Stimulated activated CD8-positive, alpha-beta memory T cell treated with anti-CD3 and anti-CD28 coated beads, Interleukin-15, amount 100 ng/mL, for 24 hours (primary cell): Measurements from ENCODE around the gene NISCH.

ENCODE experiments used
- DNase-seq: peaks from one replicate; pipeline ENCODE4 v3.0.0-alpha.2; 2020; ENCODE audit warnings: low read depth

Gene NISCH

GRCh38 chr3:52447512-52448355, 7.7 kb upstream of the NISCH start:
- DNase-seq: no peak

- no peak for DNase-seq
Observed at GRCh38 chr3:52450489-52451236, 4.7 kb upstream of the NISCH start.

- no peak for DNase-seq
Observed at GRCh38 chr3:52451237-52452083, 3.9 kb upstream of the NISCH start.

- no peak for DNase-seq
Observed at GRCh38 chr3:52452126-52452525, 3.3 kb upstream of the NISCH start.

GRCh38 chr3:52452570-52453221, 2.7 kb upstream of the NISCH start:
- DNase-seq: no peak

- DNase-seq: no peak
Observed at GRCh38 chr3:52453496-52454249, 1.7 kb upstream of the NISCH start, which contains the start of gene TNNC1. Gene TNNC1 (minus strand): TSS chr3:52454041. CDS start chr3:52454015, 26 bp downstream.

GRCh38 chr3:52454250-52454937, 1.0 kb upstream of the NISCH start:
- no peak for DNase-seq

- no peak for DNase-seq
Observed at GRCh38 chr3:52454938-52455282, 494 bp upstream of the NISCH start.

GRCh38 chr3:52456169-52456799, 880 bp downstream of the NISCH start:
- DNase-seq: no peak

- no peak for DNase-seq
Observed at GRCh38 chr3:52456800-52457183, 1.4 kb downstream of the NISCH start.

GRCh38 chr3:52458031-52458760, 2.8 kb downstream of the NISCH start:
- no peak for DNase-seq

- DNase-seq: no peak
Observed at GRCh38 chr3:52458770-52459545, 3.6 kb downstream of the NISCH start.

GRCh38 chr3:52461874-52462273, 6.5 kb downstream of the NISCH start:
- no peak for DNase-seq

- DNase-seq: no peak
Observed at GRCh38 chr3:52463416-52463815, 8.0 kb downstream of the NISCH start.

- DNase-seq: no peak
Observed at GRCh38 chr3:52468336-52468735, 12.9 kb downstream of the NISCH start.

- DNase-seq: no peak
Observed at GRCh38 chr3:52469001-52469400, 13.6 kb downstream of the NISCH start.

GRCh38 chr3:52470920-52471319, 15.5 kb downstream of the NISCH start:
- DNase-seq: no peak

- DNase-seq: no peak
Observed at GRCh38 chr3:52471371-52472238, 16.2 kb downstream of the NISCH start.
